ENCODE data around the gene CTPS2. TPM values are rescaled to one million over a fixed set of nuclear protein-coding genes. Genes with fewer than 3 reads are reported as not detected.

Gene CTPS2
- total RNA-seq, 1 donor from 2014 or later: 11.4 TPM

DNA sequence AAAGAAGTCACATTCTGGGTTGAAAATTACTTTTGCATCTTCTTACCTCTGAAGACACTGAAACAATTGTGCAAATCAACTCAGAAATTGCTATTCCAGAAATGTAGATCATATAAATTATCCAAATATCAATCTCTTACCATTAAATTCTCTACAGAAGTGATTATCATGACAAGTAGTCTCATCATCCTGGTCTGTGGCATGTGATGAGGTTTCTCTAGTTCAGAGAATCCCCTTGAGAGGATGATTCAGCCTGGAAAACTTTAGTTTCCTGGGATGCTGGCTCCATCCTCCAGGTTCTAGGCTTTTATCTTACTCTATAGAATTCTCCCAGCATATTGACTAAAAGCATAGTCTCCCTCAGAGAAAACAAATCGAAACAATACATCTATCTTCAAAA is 138.7 kb downstream of the CTPS2 start:
- Histone ChIP-seq H4K20me1 (ENCODE audit: insufficient read depth, low read length) (no peaks in the 10 kb centered on the region), H3K27ac (ENCODE audit: low read depth, low read length) (peak overlapping the region; percentile 65), H3K4me3 (ENCODE audit: insufficient read depth, low read depth, low read length) (no peak overlapping the region), H3K9ac (ENCODE audit: low read length) (peak overlapping the region; percentile 62), H3K27me3 (ENCODE audit: insufficient read depth, low read length) (no peaks in the 10 kb centered on the region), H3K36me3 (ENCODE audit: insufficient read depth, low read length) (no peaks in the 10 kb centered on the region), H2AFZ (ENCODE audit: low read depth, low read length) (no peak overlapping the region), H3K79me2 (ENCODE audit: insufficient read depth, low read length) (no peaks in the 10 kb centered on the region), H3K4me1 (ENCODE audit: insufficient read depth, low read length) (no peaks in the 10 kb centered on the region), H3K4me2 (ENCODE audit: low read length) (peak overlapping the region; percentile 46), H3K9me3 (ENCODE audit: insufficient read depth, low read depth, low read length) (no peaks in the 10 kb centered on the region)
- Mint-ChIP-seq H3K27me3 (ENCODE audit: low read depth, unreplicated experiment) (no peaks in the 10 kb centered on the region), H3K4me3 (ENCODE audit: unreplicated experiment) (no peak overlapping the region), H3K4me1 (ENCODE audit: low read depth, unreplicated experiment) (peaks cover 2% of the 10 kb centered on the region), H3K27ac (ENCODE audit: unreplicated experiment) (no peak overlapping the region), H3K9me3 (ENCODE audit: unreplicated experiment) (no peaks in the 10 kb centered on the region), H3K36me3 (ENCODE audit: low read depth, unreplicated experiment) (no peaks in the 10 kb centered on the region)
- DNase-seq (ENCODE audit: low read depth) (peak; percentile 49), FAIRE-seq (peak; percentile 95)
- no peak for TF ChIP-seq EZH2 (IDR thresholded peaks at IDR 0.05; ENCODE audit: insufficient read depth, low read length)
- TF ChIP-seq, protein P1, sequence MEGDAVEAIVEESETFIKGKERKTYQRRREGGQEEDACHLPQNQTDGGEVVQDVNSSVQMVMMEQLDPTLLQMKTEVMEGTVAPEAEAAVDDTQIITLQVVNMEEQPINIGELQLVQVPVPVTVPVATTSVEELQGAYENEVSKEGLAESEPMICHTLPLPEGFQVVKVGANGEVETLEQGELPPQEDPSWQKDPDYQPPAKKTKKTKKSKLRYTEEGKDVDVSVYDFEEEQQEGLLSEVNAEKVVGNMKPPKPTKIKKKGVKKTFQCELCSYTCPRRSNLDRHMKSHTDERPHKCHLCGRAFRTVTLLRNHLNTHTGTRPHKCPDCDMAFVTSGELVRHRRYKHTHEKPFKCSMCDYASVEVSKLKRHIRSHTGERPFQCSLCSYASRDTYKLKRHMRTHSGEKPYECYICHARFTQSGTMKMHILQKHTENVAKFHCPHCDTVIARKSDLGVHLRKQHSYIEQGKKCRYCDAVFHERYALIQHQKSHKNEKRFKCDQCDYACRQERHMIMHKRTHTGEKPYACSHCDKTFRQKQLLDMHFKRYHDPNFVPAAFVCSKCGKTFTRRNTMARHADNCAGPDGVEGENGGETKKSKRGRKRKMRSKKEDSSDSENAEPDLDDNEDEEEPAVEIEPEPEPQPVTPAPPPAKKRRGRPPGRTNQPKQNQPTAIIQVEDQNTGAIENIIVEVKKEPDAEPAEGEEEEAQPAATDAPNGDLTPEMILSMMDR (IDR thresholded peaks at IDR 0.05; ENCODE audit: insufficient read depth, low read depth, low read length): no peak

DNA sequence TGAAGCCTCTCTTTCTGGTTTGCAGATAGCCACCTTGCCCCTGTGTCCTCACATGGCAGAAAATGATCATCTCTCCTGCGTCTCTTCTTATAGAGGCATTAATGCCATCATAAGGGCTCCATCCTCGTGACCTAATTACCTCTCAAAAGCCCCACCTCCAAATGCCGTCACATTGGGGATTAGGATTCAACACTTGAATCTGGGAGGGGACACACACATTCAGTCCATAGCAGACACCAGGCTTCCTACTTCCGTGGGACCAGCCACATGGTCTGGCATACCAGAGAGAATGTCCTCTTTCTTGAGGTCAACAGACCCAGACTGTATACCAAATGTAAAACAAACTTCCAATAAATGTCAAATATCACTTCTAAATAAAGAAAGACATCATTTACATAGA is 144.8 kb downstream of the CTPS2 start:
- Histone ChIP-seq H3K36me3 (ENCODE audit: insufficient read depth, low read length) (no peaks in the 10 kb centered on the region), H3K4me1 (ENCODE audit: insufficient read depth, low read length) (no peaks in the 10 kb centered on the region), H3K79me2 (ENCODE audit: insufficient read depth, low read length) (no peaks in the 10 kb centered on the region), H3K9me3 (ENCODE audit: insufficient read depth, low read depth, low read length) (no peaks in the 10 kb centered on the region), H4K20me1 (ENCODE audit: insufficient read depth, low read length) (no peaks in the 10 kb centered on the region), H3K4me3 (ENCODE audit: insufficient read depth, low read depth, low read length) (no peak overlapping the region), H3K27ac (ENCODE audit: low read depth, low read length) (no peak overlapping the region), H3K4me2 (ENCODE audit: low read length) (no peak overlapping the region), H3K27me3 (ENCODE audit: insufficient read depth, low read length) (no peaks in the 10 kb centered on the region), H3K9ac (ENCODE audit: low read length) (no peak overlapping the region), H2AFZ (ENCODE audit: low read depth, low read length) (no peak overlapping the region)
- Mint-ChIP-seq H3K4me1 (ENCODE audit: low read depth, unreplicated experiment) (no peaks in the 10 kb centered on the region), H3K4me3 (ENCODE audit: unreplicated experiment) (no peak overlapping the region), H3K27me3 (ENCODE audit: low read depth, unreplicated experiment) (no peaks in the 10 kb centered on the region), H3K9me3 (ENCODE audit: unreplicated experiment) (no peaks in the 10 kb centered on the region), H3K27ac (ENCODE audit: unreplicated experiment) (no peak overlapping the region), H3K36me3 (ENCODE audit: low read depth, unreplicated experiment) (no peaks in the 10 kb centered on the region)
- TF ChIP-seq EZH2 (IDR thresholded peaks at IDR 0.05; ENCODE audit: insufficient read depth, low read length): no peak
- TF ChIP-seq, protein P1 (IDR thresholded peaks at IDR 0.05; ENCODE audit: insufficient read depth, low read depth, low read length): no peak
- FAIRE-seq (peak; percentile 47), DNase-seq (ENCODE audit: low read depth) (no peak)

DNA sequence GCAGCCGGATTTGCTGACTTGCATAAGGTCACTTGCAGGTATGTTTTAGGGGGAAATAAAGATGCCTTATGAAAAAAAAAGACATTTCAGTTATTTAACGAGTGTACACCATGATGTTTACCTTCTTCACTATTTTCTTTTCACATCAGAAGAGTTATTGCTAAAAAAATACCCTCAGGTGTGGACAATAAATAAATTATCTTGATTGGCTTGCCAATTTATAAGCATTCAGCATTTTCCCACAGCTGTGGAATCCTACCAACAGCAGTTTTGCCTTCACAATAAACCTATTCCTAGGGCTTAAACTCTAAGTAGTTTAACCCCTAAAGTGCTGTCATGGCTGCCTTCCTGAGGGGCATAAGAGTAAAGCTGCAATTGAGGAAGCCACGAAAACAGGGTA is 145.9 kb downstream of the CTPS2 start:
- Histone ChIP-seq H3K4me1 (ENCODE audit: insufficient read depth, low read length) (no peaks in the 10 kb centered on the region), H3K27ac (ENCODE audit: low read depth, low read length) (no peak overlapping the region), H4K20me1 (ENCODE audit: insufficient read depth, low read length) (no peaks in the 10 kb centered on the region), H3K79me2 (ENCODE audit: insufficient read depth, low read length) (no peaks in the 10 kb centered on the region), H3K4me2 (ENCODE audit: low read length) (no peak overlapping the region), H3K4me3 (ENCODE audit: insufficient read depth, low read depth, low read length) (no peak overlapping the region), H3K36me3 (ENCODE audit: insufficient read depth, low read length) (no peaks in the 10 kb centered on the region), H2AFZ (ENCODE audit: low read depth, low read length) (no peak overlapping the region), H3K9me3 (ENCODE audit: insufficient read depth, low read depth, low read length) (no peaks in the 10 kb centered on the region), H3K27me3 (ENCODE audit: insufficient read depth, low read length) (no peaks in the 10 kb centered on the region), H3K9ac (ENCODE audit: low read length) (no peak overlapping the region)
- Mint-ChIP-seq H3K27ac (ENCODE audit: unreplicated experiment) (no peak overlapping the region), H3K9me3 (ENCODE audit: unreplicated experiment) (no peaks in the 10 kb centered on the region), H3K36me3 (ENCODE audit: low read depth, unreplicated experiment) (no peaks in the 10 kb centered on the region), H3K4me3 (ENCODE audit: unreplicated experiment) (no peak overlapping the region), H3K27me3 (ENCODE audit: low read depth, unreplicated experiment) (no peaks in the 10 kb centered on the region), H3K4me1 (ENCODE audit: low read depth, unreplicated experiment) (no peaks in the 10 kb centered on the region)
- no peak for DNase-seq (ENCODE audit: low read depth)
- TF ChIP-seq EZH2 (IDR thresholded peaks at IDR 0.05; ENCODE audit: insufficient read depth, low read length): no peak
- TF ChIP-seq, protein P1 (IDR thresholded peaks at IDR 0.05; ENCODE audit: insufficient read depth, low read depth, low read length): no peak
- peak; percentile 91 for FAIRE-seq
